ENCODE data around the gene CMIP.
A peak's percentile ranks its signal among the peaks of the same experiment; 100 is the strongest.

Gene CMIP

GRCh38 chr16:81647527-81647926 is 202.9 kb downstream of the CMIP start:
- DNase-seq, result no peak

GRCh38 chr16:81649561-81650184 is 205.1 kb downstream of the CMIP start:
- no peak for DNase-seq

- no peak for DNase-seq
Observed at GRCh38 chr16:81650281-81650680, 205.7 kb downstream of the CMIP start.

- DNase-seq, result peak; percentile 93 to 94
Observed at GRCh38 chr16:81650982-81651562, 206.5 kb downstream of the CMIP start.

- peak; percentile 53 to 60 for DNase-seq
Observed at GRCh38 chr16:81651758-81652718, 207.4 kb downstream of the CMIP start.

- peak; percentile 84 to 89 for DNase-seq
Observed at GRCh38 chr16:81652798-81653505, 208.3 kb downstream of the CMIP start.

- no peak for DNase-seq
Observed at GRCh38 chr16:81654346-81654745, 209.7 kb downstream of the CMIP start.

GRCh38 chr16:81655469-81656162 is 211.0 kb downstream of the CMIP start:
- DNase-seq, result no peak

- no peak for DNase-seq
Observed at GRCh38 chr16:81657224-81657623, 212.6 kb downstream of the CMIP start.

GRCh38 chr16:81657781-81658180 is 213.2 kb downstream of the CMIP start:
- no peak for DNase-seq

GRCh38 chr16:81658373-81658772 is 213.8 kb downstream of the CMIP start:
- DNase-seq, result no peak

GRCh38 chr16:81659249-81659648 is 214.6 kb downstream of the CMIP start:
- DNase-seq, result no peak

- no peak for DNase-seq
Observed at GRCh38 chr16:81661082-81661481, 216.5 kb downstream of the CMIP start.

- no peak for DNase-seq
Observed at GRCh38 chr16:81664153-81664552, 219.5 kb downstream of the CMIP start.

- DNase-seq, result no peak
Observed at GRCh38 chr16:81665588-81665987, 221.0 kb downstream of the CMIP start.

- no peak for DNase-seq
Observed at GRCh38 chr16:81666113-81666512, 221.5 kb downstream of the CMIP start.

- no peak for DNase-seq
Observed at GRCh38 chr16:81668243-81669097, 223.9 kb downstream of the CMIP start.

- DNase-seq, result no peak
Observed at GRCh38 chr16:81669473-81670350, 225.1 kb downstream of the CMIP start.

- DNase-seq, result no peak
Observed at GRCh38 chr16:81671738-81672597, 227.4 kb downstream of the CMIP start.

Measured in SHP77 (cell line).